AG08395 (cell line): ENCODE measurements around the gene NAA80.
A peak's percentile ranks its signal among the peaks of the same experiment; 100 is the strongest.

Experiments
- DNase-seq: peaks from one replicate; pipeline ENCODE4 v3.0.0; 2012; ENCODE audit warnings: mixed read lengths, low spot score

NAA80 gene

DNA sequence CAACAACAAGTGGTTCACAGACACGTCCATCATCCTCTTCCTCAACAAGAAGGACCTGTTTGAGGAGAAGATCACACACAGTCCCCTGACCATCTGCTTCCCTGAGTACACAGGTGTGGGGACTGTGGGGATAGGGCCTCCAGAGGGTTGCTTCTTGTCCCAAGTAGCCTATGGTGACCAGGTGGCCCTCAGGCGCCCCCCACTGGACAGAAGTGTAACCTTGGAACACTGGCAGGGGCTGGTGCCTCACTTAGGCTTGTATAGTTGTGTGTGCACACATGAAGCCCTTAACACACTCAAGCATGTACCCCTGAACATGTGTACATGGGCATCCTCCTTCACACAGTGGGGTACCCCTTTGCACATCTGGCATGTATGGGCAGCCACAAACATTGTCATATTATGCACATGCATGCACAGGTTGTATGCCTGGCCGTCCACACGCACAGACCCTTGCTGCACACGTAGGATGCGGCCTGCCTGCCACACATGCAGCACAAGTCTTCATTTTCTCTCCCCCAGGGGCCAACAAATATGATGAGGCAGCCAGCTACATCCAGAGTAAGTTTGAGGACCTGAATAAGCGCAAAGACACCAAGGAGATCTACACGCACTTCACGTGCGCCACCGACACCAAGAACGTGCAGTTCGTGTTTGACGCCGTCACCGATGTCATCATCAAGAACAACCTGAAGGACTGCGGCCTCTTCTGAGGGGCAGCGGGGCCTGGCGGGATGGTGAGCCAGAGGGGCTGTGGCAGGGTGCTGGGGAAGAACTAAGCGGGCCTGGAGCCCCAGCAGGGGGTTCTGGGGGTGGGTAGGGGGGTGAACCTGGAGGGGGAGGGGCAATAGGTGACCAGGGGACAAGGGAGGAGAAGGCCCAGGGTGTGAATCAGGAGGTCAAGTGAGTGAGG lies 42.0 kb downstream of the NAA80 start:
- no peak for DNase-seq

DNA sequence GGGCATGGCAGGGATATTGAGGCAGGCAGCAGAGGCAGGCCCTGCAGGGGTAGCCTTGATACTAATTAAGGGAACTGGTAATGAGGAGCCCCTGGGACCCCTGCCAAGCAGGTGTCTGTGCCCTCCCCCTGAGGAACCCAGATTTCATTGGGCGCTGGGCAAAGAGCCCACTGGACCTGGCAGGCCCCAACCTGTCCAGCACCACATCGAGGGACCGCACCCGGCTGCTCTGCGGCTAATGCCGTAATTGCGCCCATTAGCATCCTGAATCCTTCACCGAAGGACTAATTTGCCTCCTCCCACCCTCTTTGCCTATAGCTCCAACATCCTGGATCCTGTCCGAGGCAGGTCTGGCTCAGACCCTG lies 44.0 kb downstream of the NAA80 start:
- DNase-seq = no peak

GRCh38 chr3:50254577-50255250 lies 44.5 kb downstream of the NAA80 start:
- DNase-seq = peak; percentile 46

- DNase-seq = peak; percentile 54
These were observed 48.0 kb downstream of the NAA80 start for GRCh38 chr3:50251220-50251619.

GRCh38 chr3:50250514-50250913 lies 48.7 kb downstream of the NAA80 start:
- no peak for DNase-seq

GRCh38 chr3:50249457-50249856 lies 49.7 kb downstream of the NAA80 start:
- no peak for DNase-seq

DNA sequence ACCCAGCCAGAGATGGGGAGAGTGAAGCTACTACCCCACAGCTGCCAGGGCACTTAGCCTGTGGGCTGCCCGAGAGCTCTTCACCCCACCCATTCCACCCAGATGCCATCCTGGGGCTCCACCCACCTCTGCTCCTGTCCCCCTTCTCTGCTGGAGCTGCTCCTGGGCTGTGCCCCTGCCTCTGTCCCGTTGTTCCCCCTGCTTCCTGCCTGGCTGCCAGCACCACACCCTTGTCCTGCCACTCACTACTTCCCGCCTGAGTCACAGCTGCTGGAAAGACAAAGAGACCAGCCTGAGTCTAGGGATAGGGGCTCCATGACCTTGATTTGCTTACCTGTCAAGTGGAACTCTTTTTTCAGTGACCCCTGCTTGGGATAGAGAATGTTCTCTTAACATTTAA lies 50.8 kb downstream of the NAA80 start:
- no peak for DNase-seq

GRCh38 chr3:50246517-50246954 lies 52.7 kb downstream of the NAA80 start:
- DNase-seq = peak; percentile 80
